HepG2 (cell line): ENCODE data around the gene ERCC5. TPM values are rescaled to one million over a fixed set of nuclear protein-coding genes. Genes with fewer than 3 reads are reported as not detected.

Source experiments
- CAMTA2 ChIP-seq: sonication (generic); formaldehyde crosslinking; IDR thresholded peaks from 2 replicates; pipeline ENCODE4 v1.4.0; 2020; ENCODE audit warnings: mild to moderate bottlenecking, missing genetic modification reagents, borderline replicate concordance
- CENPX ChIP-seq: sonication (generic); formaldehyde crosslinking; IDR thresholded peaks from 2 replicates; pipeline ENCODE4 v1.9.0; 2021; ENCODE audit warnings: mild to moderate bottlenecking, missing genetic modification reagents, moderate library complexity
- HBP1 ChIP-seq: IDR thresholded peaks from 2 replicates; pipeline ENCODE4 v1.6.1; 2016; ENCODE audit warnings: low read depth, control low read depth
- MZF1 ChIP-seq: sonication (generic); formaldehyde crosslinking; IDR thresholded peaks from 2 replicates; pipeline ENCODE4 v1.8.1; 2023; ENCODE audit warnings: mild to moderate bottlenecking, missing genetic modification reagents, borderline replicate concordance
- NCOA1 ChIP-seq: sonication (generic); formaldehyde crosslinking; IDR thresholded peaks from 2 replicates; pipeline ENCODE4 v1.9.0; 2021; ENCODE audit warnings: missing genetic modification reagents
- NR1H2 ChIP-seq: sonication (generic); formaldehyde crosslinking; IDR thresholded peaks from 2 replicates; pipeline ENCODE4 v1.8.1; 2022; ENCODE audit warnings: low read depth, missing genetic modification reagents, borderline replicate concordance
- PCBP2 ChIP-seq: fragments of 200-400 bp; formaldehyde crosslinking; optimal IDR thresholded peaks from 2 replicates; pipeline ENCODE3; 2018; ENCODE audit warnings: low read length, low read depth; ENCODE audit not compliant: poor library complexity, severe bottlenecking
- PHF5A ChIP-seq: IDR thresholded peaks from one replicate; pipeline ENCODE4 v1.6.1; 2018; ENCODE audit warnings: low read depth, missing genetic modification reagents; ENCODE audit not compliant: unreplicated experiment
- PRDM15 ChIP-seq: sonication (generic); formaldehyde crosslinking; IDR thresholded peaks from 2 replicates; pipeline ENCODE4 v1.4.0; 2020; ENCODE audit warnings: missing genetic modification reagents
- SP4 ChIP-seq: sonication (generic); formaldehyde crosslinking; IDR thresholded peaks from 2 replicates; pipeline ENCODE4 v1.8.1; 2023; ENCODE audit warnings: mild to moderate bottlenecking, missing genetic modification reagents
- ZFP36L2 ChIP-seq: sonication (generic); formaldehyde crosslinking; IDR thresholded peaks from 2 replicates; pipeline ENCODE4 v1.4.0; 2020; ENCODE audit warnings: missing genetic modification reagents
- ZNF569 ChIP-seq: sonication (generic); formaldehyde crosslinking; IDR thresholded peaks from 2 replicates; pipeline ENCODE4 v1.5.0; 2020; ENCODE audit warnings: mild to moderate bottlenecking, missing genetic modification reagents, moderate library complexity, borderline replicate concordance
- ZNF609 ChIP-seq: sonication (generic); formaldehyde crosslinking; IDR thresholded peaks from 2 replicates; pipeline ENCODE4 v1.4.0; 2020; ENCODE audit warnings: mild to moderate bottlenecking, missing genetic modification reagents, borderline replicate concordance
- ZSCAN20 ChIP-seq: sonication (generic); formaldehyde crosslinking; IDR thresholded peaks from 2 replicates; pipeline ENCODE4 v1.4.0; 2020; ENCODE audit warnings: missing genetic modification reagents, mild to moderate bottlenecking, borderline replicate concordance
- polyA plus RNA-seq, 8 experiments: library from polyadenylated mRNA; depleted of rRNA in 3 of 8; stranded (reverse) in 7 of 8; unstranded in 1 of 8; fragments of >200 nt; fragmentation: Illumina TruSeq in 4 of 8; extraction: Trizol in 4 of 8; gene quantifications; 2 replicates each; pipeline versions ENCODE4 v1.2.1 to v1.2.3, GENCODE V29; 2011 to 2016; ENCODE audit warnings: low read depth in 4 of 8, missing spikeins in 1 of 8, mixed read lengths in 1 of 8; ENCODE audit not compliant: insufficient read depth in 1 of 8
- total RNA-seq, 5 experiments: library from RNA; depleted of rRNA; stranded (reverse); fragments of >200 nt; fragmentation: Illumina TruSeq; extraction: Trizol; gene quantifications; 2 replicates each; pipeline ENCODE4 v1.2.3, GENCODE V29; 2016; ENCODE audit warnings: low read depth in 1 of 5
- TF ChIP-seq, protein P1 (sequence below): sonication (generic); formaldehyde crosslinking; IDR thresholded peaks from 2 replicates; pipeline ENCODE4 v1.8.1; 2022; ENCODE audit warnings: low read depth, mild to moderate bottlenecking, missing genetic modification reagents

Gene ERCC5
- total and polyA plus RNA-seq, 2 of the 13 experiments (the other 11 are each of a cell fraction or from before 2014, with no cell fraction given), result 12.9 to 35.5 TPM

- TF ChIP-seq ZNF609 (CRISPR knock-in tag), result 0 out of 2 replicates have a peak, but pooled peaks have one; percentile 38
- TF ChIP-seq ZFP36L2 (CRISPR knock-in tag), result no peak
- no peak for TF ChIP-seq MZF1 (CRISPR knock-in tag)
- TF ChIP-seq PCBP2, result no peak
- no peak for TF ChIP-seq PRDM15
- TF ChIP-seq NR1H2 (CRISPR knock-in tag), result no peak
- TF ChIP-seq CENPX (CRISPR knock-in tag), result no peak
- no peak for TF ChIP-seq NCOA1 (CRISPR knock-in tag)
- TF ChIP-seq, protein P1, sequence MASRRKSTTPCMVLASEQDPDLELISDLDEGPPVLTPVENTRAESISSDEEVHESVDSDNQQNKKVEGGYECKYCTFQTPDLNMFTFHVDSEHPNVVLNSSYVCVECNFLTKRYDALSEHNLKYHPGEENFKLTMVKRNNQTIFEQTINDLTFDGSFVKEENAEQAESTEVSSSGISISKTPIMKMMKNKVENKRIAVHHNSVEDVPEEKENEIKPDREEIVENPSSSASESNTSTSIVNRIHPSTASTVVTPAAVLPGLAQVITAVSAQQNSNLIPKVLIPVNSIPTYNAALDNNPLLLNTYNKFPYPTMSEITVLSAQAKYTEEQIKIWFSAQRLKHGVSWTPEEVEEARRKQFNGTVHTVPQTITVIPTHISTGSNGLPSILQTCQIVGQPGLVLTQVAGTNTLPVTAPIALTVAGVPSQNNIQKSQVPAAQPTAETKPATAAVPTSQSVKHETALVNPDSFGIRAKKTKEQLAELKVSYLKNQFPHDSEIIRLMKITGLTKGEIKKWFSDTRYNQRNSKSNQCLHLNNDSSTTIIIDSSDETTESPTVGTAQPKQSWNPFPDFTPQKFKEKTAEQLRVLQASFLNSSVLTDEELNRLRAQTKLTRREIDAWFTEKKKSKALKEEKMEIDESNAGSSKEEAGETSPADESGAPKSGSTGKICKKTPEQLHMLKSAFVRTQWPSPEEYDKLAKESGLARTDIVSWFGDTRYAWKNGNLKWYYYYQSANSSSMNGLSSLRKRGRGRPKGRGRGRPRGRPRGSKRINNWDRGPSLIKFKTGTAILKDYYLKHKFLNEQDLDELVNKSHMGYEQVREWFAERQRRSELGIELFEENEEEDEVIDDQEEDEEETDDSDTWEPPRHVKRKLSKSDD (CRISPR knock-in tag), result no peak
- TF ChIP-seq SP4 (CRISPR knock-in tag), result 0 out of 2 replicates have a peak, but pooled peaks have one; percentile 30
- no peak for TF ChIP-seq HBP1
- TF ChIP-seq ZSCAN20 (CRISPR knock-in tag), result no peak
- no peak for TF ChIP-seq ZNF569 (CRISPR knock-in tag)
- no peak for TF ChIP-seq PHF5A (CRISPR knock-in tag)
- no peak for TF ChIP-seq CAMTA2 (CRISPR knock-in tag)
Measured at GRCh38 chr13:102798581-102799425, 47.0 kb upstream of the ERCC5 start, which contains the start of the genes BIVM and POGLUT2 (continued).
